SK-N-SH (cell line): ENCODE data around the gene PARN. TPM values are rescaled to one million over a fixed set of nuclear protein-coding genes. Genes with fewer than 3 reads are reported as not detected.
A peak's percentile ranks its signal among the peaks of the same experiment; 100 is the strongest.

Source experiments
- CTCF ChIA-PET: fragments of 300-600, 350-600 bp; formaldehyde crosslinking; extraction: SDS; loops from one replicate; lab custom pipeline; 2021; lab: Yijun Ruan, JAX
- POLR2A ChIA-PET: fragments of 350-600 bp; sonication (Branson Sonifier 250); formaldehyde crosslinking; extraction: SDS; loops from one replicate; lab custom pipeline; 2020; ENCODE audit warnings: antibody characterized with exemption, inconsistent platforms; lab: Yijun Ruan, JAX
- DNase-seq: peaks from one replicate; pipeline ENCODE4 v3.0.0; 2012
- H2AFZ ChIP-seq: fragments of 200-600 bp; sonication (generic); 2 replicates; pipeline ENCODE4 v1.8.1; 2016; ENCODE audit warnings: antibody characterized with exemption, mild to moderate bottlenecking, low read depth
- H3F3A ChIP-seq: fragments of 200-600 bp; sonication (generic); replicated peaks from 2 replicates; pipeline ENCODE3; 2016; ENCODE audit warnings: antibody characterized with exemption, mild to moderate bottlenecking; ENCODE audit not compliant: insufficient read depth
- H3K27ac ChIP-seq, 2 experiments: fragments of 200-500 bp in 1 of 2; fragments of 200-600 bp in 1 of 2; sonication (Bioruptor generic) in 1 of 2; sonication (generic), shearing (Covaris generic) in 1 of 2; 2 replicates each; pipeline versions ENCODE4 v1.5.1 to v1.6.1; 2014 to 2016; ENCODE audit warnings: low read depth in 2 of 2, inconsistent platforms in 1 of 2, low read length in 1 of 2, mild to moderate bottlenecking in 1 of 2, mixed read lengths in 1 of 2
- H3K27me3 ChIP-seq: fragments of 200-600 bp; sonication (generic), shearing (Covaris generic); 2 replicates; pipeline ENCODE4 v1.6.1; 2016; ENCODE audit warnings: mixed run types; ENCODE audit not compliant: insufficient read depth
- H3K36me3 ChIP-seq, 2 experiments: fragments of 200-500 bp in 1 of 2; fragments of 200-600 bp in 1 of 2; sonication (Bioruptor generic) in 1 of 2; sonication (generic) in 1 of 2; replicated peaks in 1 of 2; 2 replicates each; pipeline versions ENCODE3 to v1.5.1; 2014 to 2016; ENCODE audit warnings: low read length in 1 of 2, mild to moderate bottlenecking in 1 of 2; ENCODE audit not compliant: insufficient read depth in 2 of 2, control insufficient read depth in 1 of 2
- H3K4me1 ChIP-seq, 2 experiments: fragments of 200-500 bp in 1 of 2; fragments of 200-600 bp in 1 of 2; sonication (Bioruptor generic) in 1 of 2; sonication (generic), shearing (Covaris generic) in 1 of 2; 2 replicates each; pipeline versions ENCODE4 v1.5.1 to v1.6.1; 2014 to 2016; ENCODE audit warnings: low read depth in 1 of 2, low read length in 1 of 2, mixed run types in 1 of 2; ENCODE audit not compliant: insufficient read depth in 2 of 2, control insufficient read depth in 1 of 2
- H3K4me2 ChIP-seq: fragments of 200-600 bp; sonication (generic), shearing (Covaris generic); 2 replicates; pipeline ENCODE4 v1.6.1; 2017; ENCODE audit warnings: mixed run types
- H3K4me3 ChIP-seq, 2 experiments: fragments of 200-500 bp in 1 of 2; fragments of 200-600 bp in 1 of 2; sonication (Bioruptor generic) in 1 of 2; sonication (generic), shearing (Covaris generic) in 1 of 2; 2 replicates each; pipeline versions ENCODE4 v1.5.1 to v1.8.1; 2014 to 2016; ENCODE audit warnings: low read depth in 2 of 2, inconsistent platforms in 1 of 2, low read length in 1 of 2, mild to moderate bottlenecking in 1 of 2, mixed read lengths in 1 of 2, moderate library complexity in 1 of 2
- H3K79me2 ChIP-seq: fragments of 200-600 bp; sonication (generic); 2 replicates; pipeline ENCODE4 v1.8.1; 2017; ENCODE audit warnings: mild to moderate bottlenecking; ENCODE audit not compliant: insufficient read depth
- H3K9ac ChIP-seq: fragments of 200-600 bp; sonication (generic); 2 replicates; pipeline ENCODE4 v1.6.1; 2017; ENCODE audit warnings: mixed run types
- H3K9me2 ChIP-seq: fragments of 200-600 bp; sonication (generic); 2 replicates; pipeline ENCODE4 v1.6.1; 2017; ENCODE audit warnings: mixed run types
- H3K9me3 ChIP-seq: fragments of 200-600 bp; sonication (generic); 2 replicates; pipeline ENCODE4 v1.6.1; 2017; ENCODE audit warnings: mixed run types, mild to moderate bottlenecking, moderate library complexity
- H4K20me1 ChIP-seq: fragments of 200-600 bp; sonication (generic); 2 replicates; pipeline ENCODE4 v1.6.1; 2017; ENCODE audit warnings: mild to moderate bottlenecking, mixed run types; ENCODE audit not compliant: insufficient read depth
- EP300 ChIP-seq, 2 experiments: IDR thresholded peaks; 2 replicates each; pipeline versions ENCODE4 v1.4.0 to v1.6.1; 2012; ENCODE audit warnings: borderline replicate concordance in 1 of 2, low read depth in 1 of 2, low read length in 1 of 2
- FOSL2 ChIP-seq: IDR thresholded peaks from 2 replicates; pipeline ENCODE4 v1.4.0; 2012; ENCODE audit warnings: low read depth, mild to moderate bottlenecking, moderate library complexity, borderline replicate concordance
- JUND ChIP-seq: IDR thresholded peaks from 2 replicates; pipeline ENCODE4 v1.4.0; 2012
- MAX ChIP-seq: IDR thresholded peaks from 2 replicates; pipeline ENCODE4 v1.4.0; 2012; ENCODE audit warnings: low read depth
- MEF2A ChIP-seq: IDR thresholded peaks from 2 replicates; pipeline ENCODE4 v1.4.0; 2012; ENCODE audit warnings: low read depth, borderline replicate concordance
- MXI1 ChIP-seq: IDR thresholded peaks from 2 replicates; pipeline ENCODE4 v1.6.1; 2012; ENCODE audit warnings: mild to moderate bottlenecking, low read depth, low read length, improper control_type of control experiment
- NFIC ChIP-seq: IDR thresholded peaks from 2 replicates; pipeline ENCODE4 v1.4.0; 2012; ENCODE audit warnings: borderline replicate concordance
- NRF1 ChIP-seq: IDR thresholded peaks from 2 replicates; pipeline ENCODE4 v1.6.1; 2012; ENCODE audit warnings: low read depth, mild to moderate bottlenecking, low read length
- RXRA ChIP-seq: IDR thresholded peaks from 2 replicates; pipeline ENCODE4 v1.4.0; 2012; ENCODE audit warnings: low read depth, mild to moderate bottlenecking, borderline replicate concordance
- SMC3 ChIP-seq: IDR thresholded peaks from 2 replicates; pipeline ENCODE4 v1.6.1; 2012; ENCODE audit warnings: low read depth, low read length, improper control_type of control experiment
- TCF12 ChIP-seq: IDR thresholded peaks from 2 replicates; pipeline ENCODE4 v1.4.0; 2012
- TEAD4 ChIP-seq: IDR thresholded peaks from 2 replicates; pipeline ENCODE4 v1.4.0; 2012; ENCODE audit warnings: mild to moderate bottlenecking, borderline replicate concordance; ENCODE audit not compliant: insufficient read depth
- USF1 ChIP-seq: IDR thresholded peaks from 2 replicates; pipeline ENCODE4 v1.4.0; 2012; ENCODE audit warnings: low read depth, borderline replicate concordance
- YY1 ChIP-seq: IDR thresholded peaks from 2 replicates; pipeline ENCODE4 v1.4.0; 2012; ENCODE audit warnings: low read depth, mild to moderate bottlenecking
- WGBS: methylation state at CpG from one replicate; pipeline ENCODE4 v1.1.6; 2017; ENCODE audit warnings: low lambda C conversion rate; 5-methylcytosine and 5-hydroxymethylcytosine counted together
- polyA plus RNA-seq, 3 experiments: library from polyadenylated mRNA; depleted of rRNA; stranded (reverse); fragments of >200 nt; gene quantifications; 2 replicates each; pipeline ENCODE4 v1.2.3, GENCODE V29; 2012
- TF ChIP-seq, protein P1 (sequence below): IDR thresholded peaks from 2 replicates; pipeline ENCODE4; 2012

Gene PARN
- polyA plus RNA-seq, 1 of the 3 experiments (the other 2 are of a cell fraction): 20.5 TPM

DNA sequence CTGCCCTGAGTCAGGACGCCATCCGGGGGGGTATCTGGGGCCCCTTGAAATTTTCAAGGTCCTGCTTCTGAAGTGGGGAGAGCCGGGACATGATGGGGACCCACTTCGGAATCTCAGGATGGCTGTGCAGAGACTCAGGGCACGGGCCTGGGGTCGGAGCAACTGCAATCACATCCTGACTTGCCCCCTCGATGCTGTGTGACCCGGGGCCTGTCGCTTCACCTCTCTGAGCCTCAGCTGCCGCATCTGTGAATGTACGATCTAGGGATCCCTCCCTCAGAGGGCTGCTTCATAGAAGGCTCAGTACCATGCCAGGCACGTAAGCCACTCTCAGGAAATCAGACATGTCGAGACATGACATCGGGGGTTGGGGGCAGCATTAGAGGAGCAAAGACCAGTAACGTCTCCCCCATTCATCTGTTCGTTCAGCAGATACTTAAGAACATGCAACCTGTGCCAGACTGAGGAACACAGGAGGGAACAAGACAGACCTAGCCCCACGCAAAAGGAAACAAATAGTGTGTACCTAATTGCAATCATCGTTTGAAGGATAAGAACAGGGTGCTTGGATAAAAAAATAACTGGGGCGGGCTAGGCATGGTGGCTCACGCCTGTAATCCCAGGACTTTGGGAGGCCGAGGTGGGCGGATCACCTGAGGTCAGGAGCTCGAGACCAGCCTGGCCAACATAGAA is 229.6 kb downstream of the PARN start:
- no peak for DNase-seq
- Histone ChIP-seq H3K9me2 (no peaks in the 10 kb centered on the region), H3K27me3 (no peaks in the 10 kb centered on the region), H3K36me3 (no peaks in the 10 kb centered on the region), H3F3A (peaks cover 22% of the 10 kb centered on the region), H3K4me2 (peak overlapping the region; percentile 79), H3K27ac (peak overlapping the region; percentile 89 to 95; a peak in 3 of 4 replicates), H3K79me2 (no peaks in the 10 kb centered on the region), H3K4me3 (no peak overlapping the region), H2AFZ (peak overlapping the region; percentile 67; the same call in 1 of the 2 replicates), H4K20me1 (no peaks in the 10 kb centered on the region), H3K9ac (peak overlapping the region; percentile 66; the same call in 1 of the 2 replicates), H3K9me3 (no peaks in the 10 kb centered on the region), H3K4me1 (peaks cover 2 to 11% of the 10 kb centered on the region in 2 experiments; a peak in 2 of 4 replicates)
- ChIA-PET CTCF (no interaction called here), POLR2A (no interaction called here)
- 93% methylated on average over 20 of the region's 23 CpGs for WGBS
- no peak for TF ChIP-seq SMC3
- no peak for TF ChIP-seq TEAD4

DNA sequence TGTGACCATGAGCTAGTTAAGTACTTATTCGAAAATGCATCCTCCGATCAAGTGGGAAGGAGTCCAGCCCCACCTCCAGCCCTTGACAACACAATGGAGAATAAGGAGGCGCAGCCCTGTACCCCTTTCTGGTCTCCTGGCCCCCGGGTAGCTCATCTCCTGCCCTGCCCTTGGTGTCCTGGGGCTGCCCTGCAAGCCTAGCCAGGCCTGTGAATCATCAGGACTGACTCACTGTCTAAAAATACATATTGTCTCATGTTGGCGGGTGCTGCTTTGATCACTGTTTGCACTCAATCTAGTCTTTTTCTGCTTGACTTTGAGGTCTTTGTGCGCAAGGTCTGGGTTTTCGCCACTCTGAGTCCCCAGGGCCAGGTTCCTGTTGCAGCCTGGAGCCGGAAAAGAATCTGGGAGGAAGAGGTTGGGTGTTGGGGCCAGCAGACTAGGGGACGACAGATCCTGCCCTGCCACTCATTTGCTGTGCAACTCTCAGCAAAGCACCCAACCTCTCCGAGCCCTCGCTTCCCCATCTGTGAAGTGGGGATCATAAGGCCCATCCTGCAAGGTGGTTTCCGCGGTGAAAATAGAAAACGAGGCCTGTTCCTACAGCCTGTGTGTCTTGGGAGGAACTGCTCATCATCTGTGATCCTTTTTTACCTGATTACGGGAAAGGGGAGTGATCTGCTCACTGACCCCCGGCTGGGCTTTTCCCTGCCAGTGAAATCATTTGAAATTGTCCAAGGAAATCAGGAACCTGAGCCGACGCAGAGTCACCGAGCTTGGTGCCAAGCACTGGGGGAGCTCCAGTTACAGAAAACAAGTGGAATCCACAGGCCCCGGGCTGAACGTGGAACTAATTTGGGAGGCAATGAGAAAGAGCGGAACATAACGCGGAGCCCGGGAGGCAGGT is 230.4 kb downstream of the PARN start:
- Histone ChIP-seq H3K27ac (peak overlapping the region; percentile 89 to 95), H3K79me2 (no peaks in the 10 kb centered on the region), H3K36me3 (no peaks in the 10 kb centered on the region), H3K4me1 (peaks cover 2 to 11% of the 10 kb centered on the region in 2 experiments; a peak in 2 of 4 replicates), H3K9ac (peak overlapping the region; percentile 66), H2AFZ (peak overlapping the region; percentile 67; the same call in 1 of the 2 replicates), H3K27me3 (no peaks in the 10 kb centered on the region), H3F3A (peaks cover 22% of the 10 kb centered on the region), H3K9me3 (no peaks in the 10 kb centered on the region), H4K20me1 (no peaks in the 10 kb centered on the region), H3K4me2 (peak overlapping the region; percentile 79), H3K9me2 (no peaks in the 10 kb centered on the region), H3K4me3 (peak overlapping the region in 1 of 2 experiments; percentile 30; a peak in 2 of 4 replicates)
- POLR2A ChIA-PET: no interaction called here
- TF ChIP-seq USF1: no peak
- TF ChIP-seq TCF12: peak; percentile 70; the same call in 1 of the 2 replicates
- peak; percentile 80; the same call in 1 of the 2 replicates for TF ChIP-seq RXRA
- TF ChIP-seq EP300 (IDR thresholded peaks at IDR 0.05; ENCODE audit: borderline replicate concordance in 1 of 2, low read depth in 1 of 2, low read length in 1 of 2): peak in 1 of 2 experiments; percentile 70; a peak in 2 of 4 replicates
- no peak for TF ChIP-seq MXI1
- TF ChIP-seq YY1: no peak
- peak; percentile 73 for TF ChIP-seq JUND
- TF ChIP-seq, protein P1, sequence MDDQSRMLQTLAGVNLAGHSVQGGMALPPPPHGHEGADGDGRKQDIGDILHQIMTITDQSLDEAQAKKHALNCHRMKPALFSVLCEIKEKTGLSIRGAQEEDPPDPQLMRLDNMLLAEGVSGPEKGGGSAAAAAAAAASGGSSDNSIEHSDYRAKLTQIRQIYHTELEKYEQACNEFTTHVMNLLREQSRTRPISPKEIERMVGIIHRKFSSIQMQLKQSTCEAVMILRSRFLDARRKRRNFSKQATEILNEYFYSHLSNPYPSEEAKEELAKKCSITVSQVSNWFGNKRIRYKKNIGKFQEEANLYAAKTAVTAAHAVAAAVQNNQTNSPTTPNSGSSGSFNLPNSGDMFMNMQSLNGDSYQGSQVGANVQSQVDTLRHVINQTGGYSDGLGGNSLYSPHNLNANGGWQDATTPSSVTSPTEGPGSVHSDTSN: peak; percentile 71
- TF ChIP-seq MAX: peak; percentile 62
- TF ChIP-seq MEF2A: peak; percentile 98
- TF ChIP-seq NFIC: peak; percentile 83
- TF ChIP-seq NRF1: peak; percentile 28; the same call in 1 of the 2 replicates
- TF ChIP-seq FOSL2: peak; percentile 81
- 0 out of 2 replicates have a peak, but pooled peaks have one; percentile 36 for TF ChIP-seq TEAD4
- CTCF ChIA-PET: no interaction called here
- DNase-seq: no peak
- WGBS: 9% methylated on average over 22 of the region's 25 CpGs
